ENCODE results near the gene SLC8A1. TPM values are rescaled to one million over a fixed set of nuclear protein-coding genes. Genes with fewer than 3 reads are reported as not detected.

The SLC8A1 gene
- total RNA-seq, 1 donor from 2014 or later = 34.8 TPM

- DNase-seq (ENCODE audit: low read depth) (peak; percentile 70), FAIRE-seq (peak; percentile 87)
- Histone ChIP-seq H3K36me3 (ENCODE audit: insufficient read depth, low read length) (no peaks in the 10 kb centered on the region), H3K4me1 (ENCODE audit: insufficient read depth, low read length) (peaks cover 9% of the 10 kb centered on the region), H3K9me3 (ENCODE audit: insufficient read depth, low read depth, low read length) (no peaks in the 10 kb centered on the region), H3K27me3 (ENCODE audit: insufficient read depth, low read length) (no peaks in the 10 kb centered on the region), H3K27ac (ENCODE audit: low read depth, low read length) (no peak overlapping the region), H3K9ac (ENCODE audit: low read length) (no peak overlapping the region), H3K4me3 (ENCODE audit: insufficient read depth, low read depth, low read length) (no peak overlapping the region), H3K79me2 (ENCODE audit: insufficient read depth, low read length) (no peaks in the 10 kb centered on the region), H3K4me2 (ENCODE audit: low read length) (no peak overlapping the region), H4K20me1 (ENCODE audit: insufficient read depth, low read length) (no peaks in the 10 kb centered on the region), H2AFZ (ENCODE audit: low read depth, low read length) (no peak overlapping the region)
- no peak overlapping the region for H3K4me3 Mint-ChIP-seq (ENCODE audit: unreplicated experiment)
- peak overlapping the region; percentile 20 for H3K27ac Mint-ChIP-seq (ENCODE audit: unreplicated experiment)
- peaks cover 5% of the 10 kb centered on the region for H3K36me3 Mint-ChIP-seq (ENCODE audit: low read depth, unreplicated experiment)
- H3K27me3 Mint-ChIP-seq (ENCODE audit: low read depth, unreplicated experiment) = no peaks in the 10 kb centered on the region
- H3K4me1 Mint-ChIP-seq (ENCODE audit: low read depth, unreplicated experiment) = peaks cover 12% of the 10 kb centered on the region
- TF ChIP-seq EZH2 (IDR thresholded peaks at IDR 0.05; ENCODE audit: insufficient read depth, low read length) (no peak), CTCF (IDR thresholded peaks at IDR 0.05; ENCODE audit: insufficient read depth, low read depth, low read length) (peak; percentile 46)
- peaks cover 4% of the 10 kb centered on the region for H3K9me3 Mint-ChIP-seq (ENCODE audit: unreplicated experiment)
Measured at GRCh38 chr2:40213071-40213470, 238.8 kb downstream of the SLC8A1 start.

GRCh38 chr2:40210968-40211353 is 240.9 kb downstream of the SLC8A1 start:
- Histone ChIP-seq H3K4me1 (ENCODE audit: insufficient read depth, low read length) (peaks cover 9% of the 10 kb centered on the region), H3K36me3 (ENCODE audit: insufficient read depth, low read length) (no peaks in the 10 kb centered on the region), H4K20me1 (ENCODE audit: insufficient read depth, low read length) (no peaks in the 10 kb centered on the region), H3K79me2 (ENCODE audit: insufficient read depth, low read length) (no peaks in the 10 kb centered on the region), H3K27ac (ENCODE audit: low read depth, low read length) (no peak overlapping the region), H3K4me2 (ENCODE audit: low read length) (no peak overlapping the region), H3K9me3 (ENCODE audit: insufficient read depth, low read depth, low read length) (no peaks in the 10 kb centered on the region), H2AFZ (ENCODE audit: low read depth, low read length) (no peak overlapping the region), H3K4me3 (ENCODE audit: insufficient read depth, low read depth, low read length) (no peak overlapping the region), H3K27me3 (ENCODE audit: insufficient read depth, low read length) (no peaks in the 10 kb centered on the region), H3K9ac (ENCODE audit: low read length) (no peak overlapping the region)
- FAIRE-seq (no peak), DNase-seq (ENCODE audit: low read depth) (no peak)
- Mint-ChIP-seq H3K27ac (ENCODE audit: unreplicated experiment) (no peak overlapping the region), H3K36me3 (ENCODE audit: low read depth, unreplicated experiment) (no peaks in the 10 kb centered on the region), H3K27me3 (ENCODE audit: low read depth, unreplicated experiment) (no peaks in the 10 kb centered on the region), H3K9me3 (ENCODE audit: unreplicated experiment) (no peaks in the 10 kb centered on the region), H3K4me3 (ENCODE audit: unreplicated experiment) (no peak overlapping the region), H3K4me1 (ENCODE audit: low read depth, unreplicated experiment) (peaks cover 16% of the 10 kb centered on the region)
- TF ChIP-seq CTCF (IDR thresholded peaks at IDR 0.05; ENCODE audit: insufficient read depth, low read depth, low read length) (no peak), EZH2 (IDR thresholded peaks at IDR 0.05; ENCODE audit: insufficient read depth, low read length) (no peak)

GRCh38 chr2:40210344-40210967 is 241.4 kb downstream of the SLC8A1 start:
- no peak overlapping the region for H3K4me3 Mint-ChIP-seq (ENCODE audit: unreplicated experiment)
- no peak overlapping the region for H2AFZ ChIP-seq (ENCODE audit: low read depth, low read length)
- peaks cover 9% of the 10 kb centered on the region for H3K4me1 ChIP-seq (ENCODE audit: insufficient read depth, low read length)
- no peaks in the 10 kb centered on the region for H3K9me3 Mint-ChIP-seq (ENCODE audit: unreplicated experiment)
- no peak overlapping the region for H3K4me2 ChIP-seq (ENCODE audit: low read length)
- H3K4me1 Mint-ChIP-seq (ENCODE audit: low read depth, unreplicated experiment) = peaks cover 16% of the 10 kb centered on the region
- peak; percentile 29 for FAIRE-seq
- H3K79me2 ChIP-seq (ENCODE audit: insufficient read depth, low read length) = no peaks in the 10 kb centered on the region
- H3K4me3 ChIP-seq (ENCODE audit: insufficient read depth, low read depth, low read length) = no peak overlapping the region
- H3K27me3 Mint-ChIP-seq (ENCODE audit: low read depth, unreplicated experiment) = no peaks in the 10 kb centered on the region
- no peaks in the 10 kb centered on the region for H3K27me3 ChIP-seq (ENCODE audit: insufficient read depth, low read length)
- no peaks in the 10 kb centered on the region for H3K36me3 Mint-ChIP-seq (ENCODE audit: low read depth, unreplicated experiment)
- DNase-seq (ENCODE audit: low read depth) = no peak
- H4K20me1 ChIP-seq (ENCODE audit: insufficient read depth, low read length) = no peaks in the 10 kb centered on the region
- no peak overlapping the region for H3K27ac ChIP-seq (ENCODE audit: low read depth, low read length)
- no peaks in the 10 kb centered on the region for H3K9me3 ChIP-seq (ENCODE audit: insufficient read depth, low read depth, low read length)
- H3K9ac ChIP-seq (ENCODE audit: low read length) = no peak overlapping the region
- H3K27ac Mint-ChIP-seq (ENCODE audit: unreplicated experiment) = no peak overlapping the region
- H3K36me3 ChIP-seq (ENCODE audit: insufficient read depth, low read length) = no peaks in the 10 kb centered on the region
- TF ChIP-seq EZH2 (IDR thresholded peaks at IDR 0.05; ENCODE audit: insufficient read depth, low read length) = no peak
- TF ChIP-seq CTCF (IDR thresholded peaks at IDR 0.05; ENCODE audit: insufficient read depth, low read depth, low read length) = no peak

Data from astrocyte (in vitro differentiated cells and primary cell).